ENCODE data around the gene FBXO41. TPM values are rescaled to one million over a fixed set of nuclear protein-coding genes. Genes with fewer than 3 reads are reported as not detected.

FBXO41 gene
- total RNA-seq, 1 donor from 2014 or later: 10.1 TPM

DNA sequence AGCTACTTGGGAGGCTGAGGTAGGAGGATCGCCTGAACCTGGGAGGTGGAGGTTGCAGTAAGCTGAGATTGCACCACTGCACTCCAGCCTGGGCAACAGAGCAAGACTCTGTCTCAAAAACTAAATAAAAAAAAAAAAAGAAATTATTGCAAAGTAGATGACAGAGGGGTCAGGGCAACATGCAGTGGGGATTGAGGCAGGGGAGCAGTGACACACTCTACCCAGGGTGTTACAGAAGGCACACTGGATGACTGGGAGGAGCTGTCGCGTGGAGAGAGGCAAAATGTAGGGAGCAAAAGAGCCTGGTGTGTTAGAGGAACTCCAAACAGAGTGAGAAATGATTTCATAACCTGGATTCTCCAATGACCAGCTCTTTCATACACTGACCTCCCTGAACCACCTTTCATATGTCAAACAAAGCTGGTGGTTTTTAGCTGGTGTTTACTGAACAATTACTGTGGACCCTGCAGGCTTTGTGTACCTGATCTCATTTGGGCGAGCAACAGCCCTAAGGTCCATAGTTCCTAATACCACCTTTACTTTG lies 22.1 kb downstream of the FBXO41 start:
- H3K27ac Mint-ChIP-seq (ENCODE audit: unreplicated experiment): no peak overlapping the region
- H3K4me3 Mint-ChIP-seq (ENCODE audit: unreplicated experiment): no peak overlapping the region
- H3K4me1 Mint-ChIP-seq (ENCODE audit: low read depth, unreplicated experiment): peaks cover 7% of the 10 kb centered on the region
- no peaks in the 10 kb centered on the region for H3K9me3 ChIP-seq (ENCODE audit: insufficient read depth, low read depth, low read length)
- H3K27ac ChIP-seq (ENCODE audit: low read depth, low read length): no peak overlapping the region
- H3K36me3 Mint-ChIP-seq (ENCODE audit: low read depth, unreplicated experiment): peaks cover 20% of the 10 kb centered on the region
- no peaks in the 10 kb centered on the region for H3K9me3 Mint-ChIP-seq (ENCODE audit: unreplicated experiment)
- H3K27me3 Mint-ChIP-seq (ENCODE audit: low read depth, unreplicated experiment): peaks cover 7% of the 10 kb centered on the region
- H3K36me3 ChIP-seq (ENCODE audit: insufficient read depth, low read length): no peaks in the 10 kb centered on the region
- TF ChIP-seq, protein P1, sequence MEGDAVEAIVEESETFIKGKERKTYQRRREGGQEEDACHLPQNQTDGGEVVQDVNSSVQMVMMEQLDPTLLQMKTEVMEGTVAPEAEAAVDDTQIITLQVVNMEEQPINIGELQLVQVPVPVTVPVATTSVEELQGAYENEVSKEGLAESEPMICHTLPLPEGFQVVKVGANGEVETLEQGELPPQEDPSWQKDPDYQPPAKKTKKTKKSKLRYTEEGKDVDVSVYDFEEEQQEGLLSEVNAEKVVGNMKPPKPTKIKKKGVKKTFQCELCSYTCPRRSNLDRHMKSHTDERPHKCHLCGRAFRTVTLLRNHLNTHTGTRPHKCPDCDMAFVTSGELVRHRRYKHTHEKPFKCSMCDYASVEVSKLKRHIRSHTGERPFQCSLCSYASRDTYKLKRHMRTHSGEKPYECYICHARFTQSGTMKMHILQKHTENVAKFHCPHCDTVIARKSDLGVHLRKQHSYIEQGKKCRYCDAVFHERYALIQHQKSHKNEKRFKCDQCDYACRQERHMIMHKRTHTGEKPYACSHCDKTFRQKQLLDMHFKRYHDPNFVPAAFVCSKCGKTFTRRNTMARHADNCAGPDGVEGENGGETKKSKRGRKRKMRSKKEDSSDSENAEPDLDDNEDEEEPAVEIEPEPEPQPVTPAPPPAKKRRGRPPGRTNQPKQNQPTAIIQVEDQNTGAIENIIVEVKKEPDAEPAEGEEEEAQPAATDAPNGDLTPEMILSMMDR (IDR thresholded peaks at IDR 0.05; ENCODE audit: insufficient read depth, low read depth, low read length): no peak
- TF ChIP-seq EZH2 (IDR thresholded peaks at IDR 0.05; ENCODE audit: insufficient read depth, low read length): no peak
- no peak overlapping the region for H3K9ac ChIP-seq (ENCODE audit: low read length)
- DNase-seq (ENCODE audit: low read depth) (no peak), FAIRE-seq (no peak)
- H3K4me1 ChIP-seq (ENCODE audit: insufficient read depth, low read length): no peaks in the 10 kb centered on the region
- no peaks in the 10 kb centered on the region for H3K79me2 ChIP-seq (ENCODE audit: insufficient read depth, low read length)
- peaks cover 14% of the 10 kb centered on the region for H4K20me1 ChIP-seq (ENCODE audit: insufficient read depth, low read length)
- H3K4me2 ChIP-seq (ENCODE audit: low read length): no peak overlapping the region
- H3K27me3 ChIP-seq (ENCODE audit: insufficient read depth, low read length): peaks cover 3% of the 10 kb centered on the region
- H2AFZ ChIP-seq (ENCODE audit: low read depth, low read length): no peak overlapping the region
- no peak overlapping the region for H3K4me3 ChIP-seq (ENCODE audit: insufficient read depth, low read depth, low read length)

DNA sequence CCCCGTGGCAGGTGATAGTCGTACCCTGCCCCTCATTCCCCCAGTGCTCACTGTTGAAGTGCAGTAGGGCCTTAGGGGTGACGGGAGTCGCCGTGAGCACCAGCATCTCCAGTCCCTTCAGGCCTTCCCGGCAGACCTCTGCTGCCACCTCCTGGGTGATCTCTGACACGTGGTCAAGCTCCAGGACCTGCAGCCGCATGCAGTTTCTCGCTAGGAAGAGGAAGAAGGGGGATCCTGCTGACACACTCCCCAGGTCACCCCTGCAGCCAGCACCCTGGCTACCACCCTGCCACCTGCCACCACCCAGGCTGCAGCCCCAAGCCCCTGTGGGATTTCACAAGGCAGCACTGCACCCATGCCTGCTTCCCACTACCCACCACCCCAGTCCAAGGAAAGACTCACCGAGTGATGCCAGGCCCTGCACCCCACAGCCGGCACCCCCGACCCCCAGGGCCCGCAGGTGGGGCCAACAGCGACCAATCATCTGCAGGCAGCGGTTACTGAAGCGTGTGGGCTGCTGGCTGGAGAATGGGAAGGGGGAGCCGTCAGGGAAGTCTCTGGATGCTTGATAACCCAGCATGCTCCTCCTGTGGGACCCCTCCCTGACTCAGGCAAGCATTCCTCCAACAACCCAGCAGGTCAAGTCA lies 23.8 kb downstream of the FBXO41 start:
- H3K27me3 ChIP-seq (ENCODE audit: insufficient read depth, low read length): no peaks in the 10 kb centered on the region
- H3K9me3 ChIP-seq (ENCODE audit: insufficient read depth, low read depth, low read length): no peaks in the 10 kb centered on the region
- peak; percentile 13 for DNase-seq (ENCODE audit: low read depth)
- Mint-ChIP-seq H3K27ac (ENCODE audit: unreplicated experiment) (no peak overlapping the region), H3K4me1 (ENCODE audit: low read depth, unreplicated experiment) (no peaks in the 10 kb centered on the region), H3K4me3 (ENCODE audit: unreplicated experiment) (no peak overlapping the region), H3K36me3 (ENCODE audit: low read depth, unreplicated experiment) (peaks cover 15% of the 10 kb centered on the region), H3K27me3 (ENCODE audit: low read depth, unreplicated experiment) (no peaks in the 10 kb centered on the region), H3K9me3 (ENCODE audit: unreplicated experiment) (no peaks in the 10 kb centered on the region)
- FAIRE-seq: no peak
- no peak overlapping the region for H3K9ac ChIP-seq (ENCODE audit: low read length)
- H3K4me3 ChIP-seq (ENCODE audit: insufficient read depth, low read depth, low read length): no peak overlapping the region
- H3K36me3 ChIP-seq (ENCODE audit: insufficient read depth, low read length): no peaks in the 10 kb centered on the region
- no peaks in the 10 kb centered on the region for H3K79me2 ChIP-seq (ENCODE audit: insufficient read depth, low read length)
- H3K4me2 ChIP-seq (ENCODE audit: low read length): no peak overlapping the region
- no peak overlapping the region for H2AFZ ChIP-seq (ENCODE audit: low read depth, low read length)
- H4K20me1 ChIP-seq (ENCODE audit: insufficient read depth, low read length): peaks cover 14% of the 10 kb centered on the region
- H3K4me1 ChIP-seq (ENCODE audit: insufficient read depth, low read length): no peaks in the 10 kb centered on the region
- H3K27ac ChIP-seq (ENCODE audit: low read depth, low read length): no peak overlapping the region
- TF ChIP-seq EZH2 (IDR thresholded peaks at IDR 0.05; ENCODE audit: insufficient read depth, low read length): no peak
- TF ChIP-seq, protein P1 (IDR thresholded peaks at IDR 0.05; ENCODE audit: insufficient read depth, low read depth, low read length): peak; percentile 26

DNA sequence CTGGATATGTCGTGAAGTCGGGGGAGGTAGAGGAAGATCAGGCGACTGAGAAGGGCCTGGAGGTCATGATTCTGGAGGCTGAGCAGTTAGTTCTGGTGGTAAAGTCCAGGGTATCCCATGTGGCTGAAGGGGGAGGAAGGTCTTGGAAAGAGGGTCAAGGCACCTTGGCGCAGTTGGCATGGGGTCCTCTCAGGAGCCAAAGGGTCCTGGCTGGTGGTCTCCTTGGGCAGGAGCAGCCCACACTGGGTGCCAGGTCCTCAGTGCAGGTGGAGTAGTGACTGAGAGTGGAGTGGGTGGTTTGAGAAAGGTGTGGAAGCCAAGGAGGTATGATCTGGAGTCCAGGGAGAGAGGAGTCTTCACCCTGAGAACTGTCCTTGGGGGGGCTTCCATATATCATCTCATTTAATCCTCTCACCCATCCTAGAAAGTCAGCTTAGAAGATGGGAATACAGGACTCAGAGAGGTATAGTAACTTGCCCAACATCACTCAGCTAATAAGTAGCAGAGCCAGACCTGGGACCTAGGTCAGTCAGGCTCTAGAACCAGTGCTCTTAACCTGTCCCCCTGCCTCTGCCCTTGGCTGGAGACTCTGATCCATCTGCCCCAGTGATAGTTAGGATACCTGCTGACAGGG lies 24.5 kb downstream of the FBXO41 start:
- Histone ChIP-seq H3K4me3 (ENCODE audit: insufficient read depth, low read depth, low read length) (no peak overlapping the region), H3K27ac (ENCODE audit: low read depth, low read length) (no peak overlapping the region), H2AFZ (ENCODE audit: low read depth, low read length) (no peak overlapping the region), H3K9me3 (ENCODE audit: insufficient read depth, low read depth, low read length) (no peaks in the 10 kb centered on the region), H3K79me2 (ENCODE audit: insufficient read depth, low read length) (no peaks in the 10 kb centered on the region), H3K9ac (ENCODE audit: low read length) (no peak overlapping the region), H4K20me1 (ENCODE audit: insufficient read depth, low read length) (peaks cover 20% of the 10 kb centered on the region), H3K4me1 (ENCODE audit: insufficient read depth, low read length) (no peaks in the 10 kb centered on the region), H3K36me3 (ENCODE audit: insufficient read depth, low read length) (no peaks in the 10 kb centered on the region), H3K27me3 (ENCODE audit: insufficient read depth, low read length) (no peaks in the 10 kb centered on the region), H3K4me2 (ENCODE audit: low read length) (no peak overlapping the region)
- DNase-seq (ENCODE audit: low read depth) (no peak), FAIRE-seq (no peak)
- no peak for TF ChIP-seq EZH2 (IDR thresholded peaks at IDR 0.05; ENCODE audit: insufficient read depth, low read length)
- TF ChIP-seq, protein P1 (IDR thresholded peaks at IDR 0.05; ENCODE audit: insufficient read depth, low read depth, low read length): no peak
- peaks cover 15% of the 10 kb centered on the region for H3K36me3 Mint-ChIP-seq (ENCODE audit: low read depth, unreplicated experiment)
- no peaks in the 10 kb centered on the region for H3K4me1 Mint-ChIP-seq (ENCODE audit: low read depth, unreplicated experiment)
- no peak overlapping the region for H3K27ac Mint-ChIP-seq (ENCODE audit: unreplicated experiment)
- H3K9me3 Mint-ChIP-seq (ENCODE audit: unreplicated experiment): no peaks in the 10 kb centered on the region
- H3K27me3 Mint-ChIP-seq (ENCODE audit: low read depth, unreplicated experiment): no peaks in the 10 kb centered on the region
- H3K4me3 Mint-ChIP-seq (ENCODE audit: unreplicated experiment): no peak overlapping the region

Data from astrocyte (in vitro differentiated cells and primary cell).